Measurements from ENCODE around the gene MFF.

DNA sequence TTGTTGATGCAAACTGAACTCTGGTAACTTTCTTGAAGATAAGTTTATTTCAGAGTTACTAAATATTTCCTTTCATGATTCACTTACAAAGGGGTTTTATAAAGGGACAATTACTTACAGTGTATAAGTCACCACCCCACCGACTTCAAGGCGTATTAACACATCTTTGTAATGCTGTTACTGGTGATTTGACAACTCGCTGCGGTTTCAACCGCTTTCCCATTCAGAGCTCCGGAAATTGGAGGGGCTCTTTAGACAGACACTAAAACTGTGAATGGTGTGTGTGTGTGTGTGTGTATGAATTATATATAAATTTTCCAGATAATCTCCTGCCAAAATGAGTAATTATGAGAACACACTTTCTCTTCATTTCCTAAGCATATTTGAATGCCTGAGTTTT, 49.1 kb downstream of the MFF start:
- TF ChIP-seq, protein P1, sequence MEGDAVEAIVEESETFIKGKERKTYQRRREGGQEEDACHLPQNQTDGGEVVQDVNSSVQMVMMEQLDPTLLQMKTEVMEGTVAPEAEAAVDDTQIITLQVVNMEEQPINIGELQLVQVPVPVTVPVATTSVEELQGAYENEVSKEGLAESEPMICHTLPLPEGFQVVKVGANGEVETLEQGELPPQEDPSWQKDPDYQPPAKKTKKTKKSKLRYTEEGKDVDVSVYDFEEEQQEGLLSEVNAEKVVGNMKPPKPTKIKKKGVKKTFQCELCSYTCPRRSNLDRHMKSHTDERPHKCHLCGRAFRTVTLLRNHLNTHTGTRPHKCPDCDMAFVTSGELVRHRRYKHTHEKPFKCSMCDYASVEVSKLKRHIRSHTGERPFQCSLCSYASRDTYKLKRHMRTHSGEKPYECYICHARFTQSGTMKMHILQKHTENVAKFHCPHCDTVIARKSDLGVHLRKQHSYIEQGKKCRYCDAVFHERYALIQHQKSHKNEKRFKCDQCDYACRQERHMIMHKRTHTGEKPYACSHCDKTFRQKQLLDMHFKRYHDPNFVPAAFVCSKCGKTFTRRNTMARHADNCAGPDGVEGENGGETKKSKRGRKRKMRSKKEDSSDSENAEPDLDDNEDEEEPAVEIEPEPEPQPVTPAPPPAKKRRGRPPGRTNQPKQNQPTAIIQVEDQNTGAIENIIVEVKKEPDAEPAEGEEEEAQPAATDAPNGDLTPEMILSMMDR (IDR thresholded peaks at IDR 0.05) = no peak
- TF ChIP-seq POLR2A (IDR thresholded peaks at IDR 0.05) (no peak), EP300 (IDR thresholded peaks at IDR 0.05) (no peak)
